Fibroblast of lung (primary cell): ENCODE data around the gene ADAM21. TPM values are rescaled to one million over a fixed set of nuclear protein-coding genes. Genes with fewer than 3 reads are reported as not detected.
"Not testable (repeated sequence)": the region's sequence is repeated elsewhere in the genome, so short reads cannot be mapped to it uniquely, and the experiment has no call there.

Experiments
- DNase-seq, 2 donors: peaks; one replicate each; pipeline versions ENCODE4 v3.0.0 to v3.0.0-alpha.2; 2010; ENCODE audit warnings: low read depth in 2 of 2
- H2AFZ ChIP-seq: 2 replicates; pipeline ENCODE4 v1.5.1; 2012; ENCODE audit warnings: low read length, control low read depth, inconsistent platforms
- H3K27ac ChIP-seq: 2 replicates; pipeline ENCODE4 v1.5.1; 2011; ENCODE audit warnings: low read length, control low read depth; ENCODE audit not compliant: insufficient read depth
- H3K27me3 ChIP-seq: 2 replicates; pipeline ENCODE4 v1.5.1; 2011; ENCODE audit warnings: mild to moderate bottlenecking, low read length; ENCODE audit not compliant: control insufficient read depth, insufficient read depth
- H3K36me3 ChIP-seq: 2 replicates; pipeline ENCODE4 v1.5.1; 2011; ENCODE audit warnings: low read length; ENCODE audit not compliant: control insufficient read depth, insufficient read depth
- H3K4me1 ChIP-seq: 2 replicates; pipeline ENCODE4 v1.5.1; 2011; ENCODE audit warnings: low read length; ENCODE audit not compliant: control insufficient read depth, insufficient read depth; ENCODE audit errors: extremely low read depth
- H3K4me2 ChIP-seq: 2 replicates; pipeline ENCODE4 v1.5.1; 2011; ENCODE audit warnings: low read length, control low read depth; ENCODE audit not compliant: insufficient read depth; ENCODE audit errors: extremely low read depth
- H3K4me3 ChIP-seq, 4 experiments: fragments of 200-600 bp in 1 of 4; sonication (generic) in 1 of 4; replicated peaks in 1 of 4; 2 replicates each; pipeline ENCODE4 v1.5.1; 2011 to 2016; ENCODE audit warnings: low read length in 4 of 4, low read depth in 3 of 4, mild to moderate bottlenecking in 3 of 4, control low read depth in 2 of 4, inconsistent platforms in 1 of 4, mixed read lengths in 1 of 4; ENCODE audit not compliant: insufficient read depth in 1 of 4; ENCODE audit errors: control extremely low read depth in 1 of 4
- H3K79me2 ChIP-seq: 2 replicates; pipeline ENCODE4 v1.5.1; 2012; ENCODE audit warnings: mild to moderate bottlenecking, low read length, inconsistent platforms; ENCODE audit not compliant: control insufficient read depth, insufficient read depth
- H3K9ac ChIP-seq: 2 replicates; pipeline ENCODE4 v1.5.1; 2011; ENCODE audit warnings: mild to moderate bottlenecking, low read length, control low read depth; ENCODE audit not compliant: insufficient read depth
- H3K9me3 ChIP-seq: 2 replicates; pipeline ENCODE4 v1.5.1; 2012; ENCODE audit warnings: low read depth, low read length; ENCODE audit not compliant: control insufficient read depth, insufficient read depth
- H4K20me1 ChIP-seq: 2 replicates; pipeline ENCODE4 v1.5.1; 2011; ENCODE audit warnings: low read length; ENCODE audit not compliant: control insufficient read depth, insufficient read depth; ENCODE audit errors: extremely low read depth
- EZH2 ChIP-seq: IDR thresholded peaks from 2 replicates; pipeline ENCODE4 v1.5.1; 2012; ENCODE audit warnings: low read length, control low read depth, mild to moderate bottlenecking; ENCODE audit errors: missing control alignments
- polyA plus RNA-seq, 2 donors: library from polyadenylated mRNA; depleted of rRNA in 1 of 2; stranded (reverse) in 1 of 2; unstranded in 1 of 2; fragments of >200 nt; gene quantifications; 2 replicates each; pipeline ENCODE4 v1.2.1, GENCODE V29; 2011 to 2012; ENCODE audit warnings: missing spikeins in 1 of 2
- total RNA-seq: library from RNA; depleted of rRNA; stranded (reverse); fragments of >200 nt; gene quantifications from 2 replicates; pipeline ENCODE4 v1.2.1, GENCODE V29; 2014
- TF ChIP-seq, protein P1 (sequence below), 2 donors: IDR thresholded peaks in 1 of 2; conservative IDR thresholded peaks in 1 of 2; 1 replicate in 1 of 2; 2 replicates in 1 of 2; pipeline ENCODE4 v1.5.1; 2011 to 2012; ENCODE audit warnings: low read length in 2 of 2, control low read depth in 1 of 2, inconsistent platforms in 1 of 2, low read depth in 1 of 2, mild to moderate bottlenecking in 1 of 2

The ADAM21 gene
- total and polyA plus RNA-seq, 2 donors (not counting 1 experiment from before 2014, with no cell fraction given) = 0.66 to 0.79 TPM

DNA sequence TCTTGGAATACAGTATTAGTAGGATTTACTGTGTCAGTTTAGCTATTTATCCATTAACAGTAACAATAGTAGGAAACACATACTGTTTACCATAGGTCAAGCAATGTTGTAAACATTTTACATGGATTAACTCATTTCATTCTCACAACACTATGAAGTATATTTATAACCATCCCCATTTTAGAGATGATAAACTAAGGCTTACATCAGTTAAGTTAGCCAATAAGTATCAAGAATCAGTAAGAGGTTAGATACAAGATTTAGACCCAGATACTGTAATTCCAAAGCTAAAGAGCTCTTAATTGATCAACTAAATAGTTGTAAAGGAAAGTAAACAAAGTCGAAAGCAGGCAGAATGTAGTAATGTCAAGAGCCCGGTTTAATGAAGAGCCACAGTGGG lies 36.2 kb upstream of the ADAM21 start:
- Histone ChIP-seq H3K9ac (no peak overlapping the region), H3K4me2 (peak overlapping the region; percentile 44), H3K4me3 (peak overlapping the region in 3 of 4 experiments; percentile 54 to 100 (median 97)), H2AFZ (no peak overlapping the region), H3K27me3 (no peaks in the 10 kb centered on the region), H3K79me2 (peaks cover 9% of the 10 kb centered on the region), H3K36me3 (no peaks in the 10 kb centered on the region), H3K27ac (no peak overlapping the region), H3K4me1 (no peaks in the 10 kb centered on the region), H4K20me1 (no peaks in the 10 kb centered on the region), H3K9me3 (no peaks in the 10 kb centered on the region)
- TF ChIP-seq, protein P1, sequence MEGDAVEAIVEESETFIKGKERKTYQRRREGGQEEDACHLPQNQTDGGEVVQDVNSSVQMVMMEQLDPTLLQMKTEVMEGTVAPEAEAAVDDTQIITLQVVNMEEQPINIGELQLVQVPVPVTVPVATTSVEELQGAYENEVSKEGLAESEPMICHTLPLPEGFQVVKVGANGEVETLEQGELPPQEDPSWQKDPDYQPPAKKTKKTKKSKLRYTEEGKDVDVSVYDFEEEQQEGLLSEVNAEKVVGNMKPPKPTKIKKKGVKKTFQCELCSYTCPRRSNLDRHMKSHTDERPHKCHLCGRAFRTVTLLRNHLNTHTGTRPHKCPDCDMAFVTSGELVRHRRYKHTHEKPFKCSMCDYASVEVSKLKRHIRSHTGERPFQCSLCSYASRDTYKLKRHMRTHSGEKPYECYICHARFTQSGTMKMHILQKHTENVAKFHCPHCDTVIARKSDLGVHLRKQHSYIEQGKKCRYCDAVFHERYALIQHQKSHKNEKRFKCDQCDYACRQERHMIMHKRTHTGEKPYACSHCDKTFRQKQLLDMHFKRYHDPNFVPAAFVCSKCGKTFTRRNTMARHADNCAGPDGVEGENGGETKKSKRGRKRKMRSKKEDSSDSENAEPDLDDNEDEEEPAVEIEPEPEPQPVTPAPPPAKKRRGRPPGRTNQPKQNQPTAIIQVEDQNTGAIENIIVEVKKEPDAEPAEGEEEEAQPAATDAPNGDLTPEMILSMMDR (conservative IDR thresholded peaks at IDR 0.05 in 1 of 2, IDR thresholded peaks at IDR 0.05 in 1 of 2; ENCODE audit: low read depth in 1 of 2, low read length in 2 of 2) = no peak
- no peak for TF ChIP-seq EZH2
- DNase-seq = no peak

DNA sequence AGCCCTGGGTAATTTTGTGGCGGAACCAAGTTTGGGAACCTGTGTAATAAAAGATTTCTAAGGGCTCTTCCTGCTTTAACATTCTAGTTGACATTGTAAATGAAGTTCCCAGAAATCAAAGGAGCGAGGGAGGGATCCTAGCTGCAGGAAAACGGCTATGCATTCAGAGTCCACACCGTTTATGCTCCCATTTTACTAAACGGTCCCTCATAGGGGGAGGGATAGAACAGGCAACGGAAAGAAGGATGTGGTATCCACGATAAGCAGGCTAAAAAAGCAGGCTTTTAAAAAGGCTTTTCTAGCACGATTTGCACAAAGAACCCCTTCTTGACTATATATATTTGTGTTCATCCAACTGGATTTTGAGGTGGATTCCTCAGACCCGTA lies 35.6 kb upstream of the ADAM21 start:
- TF ChIP-seq, protein P1 (conservative IDR thresholded peaks at IDR 0.05 in 1 of 2, IDR thresholded peaks at IDR 0.05 in 1 of 2; ENCODE audit: low read depth in 1 of 2, low read length in 2 of 2) = no peak
- no peak for TF ChIP-seq EZH2
- Histone ChIP-seq H3K27me3 (no peaks in the 10 kb centered on the region), H3K79me2 (peaks cover 9% of the 10 kb centered on the region), H3K27ac (peak overlapping the region; percentile 65), H3K4me1 (no peaks in the 10 kb centered on the region), H3K9me3 (no peaks in the 10 kb centered on the region), H3K4me2 (peak overlapping the region; percentile 44), H3K9ac (peak overlapping the region; percentile 64), H3K4me3 (peak overlapping the region; percentile 54 to 100 (median 86)), H4K20me1 (no peaks in the 10 kb centered on the region), H3K36me3 (no peaks in the 10 kb centered on the region), H2AFZ (peak overlapping the region; percentile 93)
- DNase-seq = peak; percentile 9 to 14

DNA sequence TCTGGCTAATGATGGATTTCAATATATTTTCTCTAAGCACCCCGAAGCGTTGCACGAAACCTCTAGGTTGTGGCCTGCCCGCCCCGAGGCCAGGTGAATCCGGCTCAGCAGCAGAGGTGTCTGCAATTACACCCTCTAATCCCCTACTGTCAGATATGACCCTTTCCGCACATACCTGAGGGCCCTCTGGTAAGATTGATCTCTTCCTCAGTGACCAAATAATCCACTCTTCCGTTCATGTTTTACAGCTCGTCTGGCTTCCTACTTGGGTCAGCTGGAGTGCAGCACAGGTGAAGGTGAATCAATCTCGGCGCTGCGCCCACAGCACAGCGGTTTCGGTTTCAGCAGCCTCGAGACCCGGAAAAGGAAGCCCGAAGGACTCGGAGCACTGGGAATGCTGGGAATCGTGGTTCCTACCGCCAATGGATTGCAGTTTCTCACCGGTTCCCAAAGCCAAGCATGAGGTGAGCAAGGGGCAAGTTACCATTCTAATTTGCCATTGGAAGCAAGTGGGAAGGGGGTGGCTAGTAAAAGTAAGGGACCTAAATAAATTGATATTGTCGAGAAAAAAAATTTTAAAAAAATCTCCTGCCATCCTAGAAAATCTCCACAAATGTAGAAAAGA lies 35.1 kb upstream of the ADAM21 start, which contains the start of gene SYNJ2BP:
TSS of gene SYNJ2BP (minus strand) at position 366 of the 625 bp plus-strand sequence. CDS start at position 239, 127 bp downstream.
- Histone ChIP-seq H3K4me3 (peak within 1 kb of the TSS; percentile 54 to 100 (median 86)), H3K27ac (peak within 1 kb of the TSS; percentile 65), H3K4me1 (no peaks in the 10 kb centered on the region), H3K9me3 (no peaks in the 10 kb centered on the region), H3K36me3 (no peaks in the 10 kb centered on the region), H3K79me2 (peaks cover 9% of the 10 kb centered on the region), H3K4me2 (peak within 1 kb of the TSS; percentile 44), H3K27me3 (no peaks in the 10 kb centered on the region), H3K9ac (peak within 1 kb of the TSS; percentile 64), H4K20me1 (no peaks in the 10 kb centered on the region), H2AFZ (peak within 1 kb of the TSS; percentile 93)
- DNase-seq = peak; percentile 68 to 72
- TF ChIP-seq EZH2 = no peak
- TF ChIP-seq, protein P1 (conservative IDR thresholded peaks at IDR 0.05 in 1 of 2, IDR thresholded peaks at IDR 0.05 in 1 of 2; ENCODE audit: low read depth in 1 of 2, low read length in 2 of 2) = no peak

DNA sequence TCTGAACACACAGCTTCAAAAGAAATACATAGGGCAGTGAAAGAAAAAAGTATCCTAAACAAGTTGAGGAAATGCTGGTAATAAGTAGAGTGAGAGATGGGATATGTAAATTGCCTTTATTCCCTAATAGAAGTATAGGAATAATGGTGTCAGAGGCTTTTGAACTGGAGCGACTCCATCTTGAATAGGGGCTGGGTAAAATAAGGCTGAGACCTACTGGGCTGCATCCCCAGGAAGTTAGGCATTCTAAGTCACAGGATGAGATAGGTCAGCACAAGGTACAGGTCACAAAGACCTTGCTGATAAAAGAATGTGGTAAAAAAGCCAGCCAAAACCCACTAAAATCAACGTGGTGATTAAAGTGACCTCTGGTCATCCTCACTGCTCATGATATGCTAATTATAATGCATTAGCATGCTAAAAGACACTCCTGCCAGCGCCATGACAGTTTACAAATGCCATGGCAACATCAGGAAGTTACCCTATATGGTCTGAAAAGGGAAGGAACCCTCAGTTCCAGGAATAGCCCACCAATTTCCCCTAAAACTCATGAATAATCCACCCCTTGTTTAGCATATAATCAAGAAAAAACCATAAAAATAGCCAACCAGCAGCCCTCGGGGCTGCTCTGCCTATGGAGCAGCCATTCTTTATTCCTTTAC lies 32.6 kb upstream of the ADAM21 start:
- H3K79me2 ChIP-seq, H3K36me3 ChIP-seq, H3K4me1 ChIP-seq, DNase-seq, H3K27ac ChIP-seq, H4K20me1 ChIP-seq, H3K9ac ChIP-seq, H3K9me3 ChIP-seq, H2AFZ ChIP-seq, H3K27me3 ChIP-seq, H3K4me2 ChIP-seq, H3K4me3 ChIP-seq: not testable (repeated sequence)
